Panc1 (cell line): ENCODE results near the gene ARHGEF25.

Experiments
- POLR2AphosphoS5 ChIP-seq: IDR thresholded peaks from 2 replicates; pipeline ENCODE4 v1.6.1; 2012; ENCODE audit warnings: mild to moderate bottlenecking, low read depth, low read length, moderate library complexity
- SIN3A ChIP-seq: IDR thresholded peaks from 2 replicates; pipeline ENCODE4 v1.6.1; 2012; ENCODE audit warnings: low read depth, mild to moderate bottlenecking, low read length, moderate library complexity, borderline replicate concordance; ENCODE audit not compliant: insufficient read depth
- TCF7L2 ChIP-seq: IDR thresholded peaks from 2 replicates; pipeline ENCODE4 v1.6.1; 2011; ENCODE audit warnings: mild to moderate bottlenecking, low read depth, low read length, inconsistent platforms
- TF ChIP-seq, protein P1 (sequence below): fragments of 450-650 bp; IDR thresholded peaks from 2 replicates; pipeline ENCODE4 v1.5.1; 2017; ENCODE audit warnings: mild to moderate bottlenecking
- TF ChIP-seq, protein P2 (sequence below), 2 experiments: IDR thresholded peaks; 2 replicates each; pipeline ENCODE4 v1.6.1; 2011 to 2012; ENCODE audit warnings: low read depth in 2 of 2, control low read depth in 1 of 2, low read length in 1 of 2, mild to moderate bottlenecking in 1 of 2, moderate library complexity in 1 of 2; ENCODE audit not compliant: insufficient read depth in 1 of 2

DNA sequence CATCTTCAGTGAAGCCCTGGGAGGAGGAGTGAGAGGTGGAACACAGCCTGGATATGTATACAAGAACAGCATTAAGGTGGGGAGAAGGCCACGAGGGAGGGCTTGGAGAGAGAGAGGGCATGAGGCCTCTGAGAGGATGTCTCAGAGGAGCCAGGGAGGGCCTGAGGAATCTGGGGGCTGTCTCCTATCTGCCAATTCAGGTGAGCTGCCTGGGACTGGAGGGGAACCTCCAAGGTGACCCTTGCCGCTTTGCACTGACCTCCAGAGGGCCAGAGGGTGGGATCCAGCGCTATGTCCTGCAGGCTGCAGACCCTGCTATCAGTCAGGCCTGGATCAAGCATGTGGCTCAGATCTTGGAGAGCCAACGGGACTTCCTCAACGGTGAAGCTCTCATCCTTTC is 4.4 kb downstream of the ARHGEF25 start:
- TF ChIP-seq, protein P1, sequence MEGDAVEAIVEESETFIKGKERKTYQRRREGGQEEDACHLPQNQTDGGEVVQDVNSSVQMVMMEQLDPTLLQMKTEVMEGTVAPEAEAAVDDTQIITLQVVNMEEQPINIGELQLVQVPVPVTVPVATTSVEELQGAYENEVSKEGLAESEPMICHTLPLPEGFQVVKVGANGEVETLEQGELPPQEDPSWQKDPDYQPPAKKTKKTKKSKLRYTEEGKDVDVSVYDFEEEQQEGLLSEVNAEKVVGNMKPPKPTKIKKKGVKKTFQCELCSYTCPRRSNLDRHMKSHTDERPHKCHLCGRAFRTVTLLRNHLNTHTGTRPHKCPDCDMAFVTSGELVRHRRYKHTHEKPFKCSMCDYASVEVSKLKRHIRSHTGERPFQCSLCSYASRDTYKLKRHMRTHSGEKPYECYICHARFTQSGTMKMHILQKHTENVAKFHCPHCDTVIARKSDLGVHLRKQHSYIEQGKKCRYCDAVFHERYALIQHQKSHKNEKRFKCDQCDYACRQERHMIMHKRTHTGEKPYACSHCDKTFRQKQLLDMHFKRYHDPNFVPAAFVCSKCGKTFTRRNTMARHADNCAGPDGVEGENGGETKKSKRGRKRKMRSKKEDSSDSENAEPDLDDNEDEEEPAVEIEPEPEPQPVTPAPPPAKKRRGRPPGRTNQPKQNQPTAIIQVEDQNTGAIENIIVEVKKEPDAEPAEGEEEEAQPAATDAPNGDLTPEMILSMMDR, result no peak
- TF ChIP-seq POLR2AphosphoS5 (no peak), SIN3A (no peak), TCF7L2 (no peak)
- TF ChIP-seq, protein P2, sequence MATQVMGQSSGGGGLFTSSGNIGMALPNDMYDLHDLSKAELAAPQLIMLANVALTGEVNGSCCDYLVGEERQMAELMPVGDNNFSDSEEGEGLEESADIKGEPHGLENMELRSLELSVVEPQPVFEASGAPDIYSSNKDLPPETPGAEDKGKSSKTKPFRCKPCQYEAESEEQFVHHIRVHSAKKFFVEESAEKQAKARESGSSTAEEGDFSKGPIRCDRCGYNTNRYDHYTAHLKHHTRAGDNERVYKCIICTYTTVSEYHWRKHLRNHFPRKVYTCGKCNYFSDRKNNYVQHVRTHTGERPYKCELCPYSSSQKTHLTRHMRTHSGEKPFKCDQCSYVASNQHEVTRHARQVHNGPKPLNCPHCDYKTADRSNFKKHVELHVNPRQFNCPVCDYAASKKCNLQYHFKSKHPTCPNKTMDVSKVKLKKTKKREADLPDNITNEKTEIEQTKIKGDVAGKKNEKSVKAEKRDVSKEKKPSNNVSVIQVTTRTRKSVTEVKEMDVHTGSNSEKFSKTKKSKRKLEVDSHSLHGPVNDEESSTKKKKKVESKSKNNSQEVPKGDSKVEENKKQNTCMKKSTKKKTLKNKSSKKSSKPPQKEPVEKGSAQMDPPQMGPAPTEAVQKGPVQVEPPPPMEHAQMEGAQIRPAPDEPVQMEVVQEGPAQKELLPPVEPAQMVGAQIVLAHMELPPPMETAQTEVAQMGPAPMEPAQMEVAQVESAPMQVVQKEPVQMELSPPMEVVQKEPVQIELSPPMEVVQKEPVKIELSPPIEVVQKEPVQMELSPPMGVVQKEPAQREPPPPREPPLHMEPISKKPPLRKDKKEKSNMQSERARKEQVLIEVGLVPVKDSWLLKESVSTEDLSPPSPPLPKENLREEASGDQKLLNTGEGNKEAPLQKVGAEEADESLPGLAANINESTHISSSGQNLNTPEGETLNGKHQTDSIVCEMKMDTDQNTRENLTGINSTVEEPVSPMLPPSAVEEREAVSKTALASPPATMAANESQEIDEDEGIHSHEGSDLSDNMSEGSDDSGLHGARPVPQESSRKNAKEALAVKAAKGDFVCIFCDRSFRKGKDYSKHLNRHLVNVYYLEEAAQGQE (IDR thresholded peaks at IDR 0.05; ENCODE audit: insufficient read depth in 1 of 2, low read depth in 2 of 2, low read length in 1 of 2), result no peak
